ENCODE data around the gene RELCH.

RELCH gene

GRCh38 chr18:62249478-62250097 is 62.5 kb downstream of the RELCH start:
- DNase-seq (ENCODE audit: low read depth in 2 of 2) = peak; percentile 24 to 34

GRCh38 chr18:62250475-62250874 is 63.4 kb downstream of the RELCH start:
- no peak for DNase-seq (ENCODE audit: low read depth in 2 of 2)

- no peak for DNase-seq (ENCODE audit: low read depth in 2 of 2)
Measured at GRCh38 chr18:62258093-62258492, 71.0 kb downstream of the RELCH start.

- DNase-seq (ENCODE audit: low read depth in 2 of 2) = no peak
Measured at GRCh38 chr18:62258616-62259015, 71.6 kb downstream of the RELCH start.

GRCh38 chr18:62262061-62262460 is 75.0 kb downstream of the RELCH start:
- DNase-seq (ENCODE audit: low read depth in 2 of 2) = no peak

- no peak for DNase-seq (ENCODE audit: low read depth in 2 of 2)
Measured at GRCh38 chr18:62264984-62265383, 77.9 kb downstream of the RELCH start.

- DNase-seq (ENCODE audit: low read depth in 2 of 2) = no peak
Measured at GRCh38 chr18:62277045-62277444, 90.0 kb downstream of the RELCH start.

GRCh38 chr18:62279561-62279960 is 92.5 kb downstream of the RELCH start:
- no peak for DNase-seq (ENCODE audit: low read depth in 2 of 2)

- no peak for DNase-seq (ENCODE audit: low read depth in 2 of 2)
Measured at GRCh38 chr18:62280058-62280457, 93.0 kb downstream of the RELCH start.

- DNase-seq (ENCODE audit: low read depth in 2 of 2) = no peak
Measured at GRCh38 chr18:62280786-62281185, 93.7 kb downstream of the RELCH start.

- peak; percentile 63 to 75 for DNase-seq (ENCODE audit: low read depth in 2 of 2)
Measured at GRCh38 chr18:62281684-62282083, 94.6 kb downstream of the RELCH start.

- DNase-seq (ENCODE audit: low read depth in 2 of 2) = peak; percentile 68 to 74
Measured at GRCh38 chr18:62282188-62282629, 95.2 kb downstream of the RELCH start.

- DNase-seq (ENCODE audit: low read depth in 2 of 2) = no peak
Measured at GRCh38 chr18:62284637-62285036, 97.6 kb downstream of the RELCH start.

- DNase-seq (ENCODE audit: low read depth in 2 of 2) = no peak
Measured at GRCh38 chr18:62285281-62285680, 98.2 kb downstream of the RELCH start.

GRCh38 chr18:62287781-62288664 is 101.0 kb downstream of the RELCH start:
- DNase-seq (ENCODE audit: low read depth in 2 of 2) = no peak

GRCh38 chr18:62288665-62289008 is 101.6 kb downstream of the RELCH start:
- no peak for DNase-seq (ENCODE audit: low read depth in 2 of 2)

GRCh38 chr18:62289047-62289446 is 102.0 kb downstream of the RELCH start:
- DNase-seq (ENCODE audit: low read depth in 2 of 2) = no peak

- DNase-seq (ENCODE audit: low read depth in 2 of 2) = no peak
Measured at GRCh38 chr18:62294073-62294472, 107.0 kb downstream of the RELCH start.

GRCh38 chr18:62300359-62300963 is 113.4 kb downstream of the RELCH start:
- no peak for DNase-seq (ENCODE audit: low read depth in 2 of 2)

GRCh38 chr18:62301322-62301721 is 114.3 kb downstream of the RELCH start:
- DNase-seq (ENCODE audit: low read depth in 2 of 2) = no peak

- DNase-seq (ENCODE audit: low read depth in 2 of 2) = no peak
Measured at GRCh38 chr18:62312851-62313250, 125.8 kb downstream of the RELCH start.

- no peak for DNase-seq (ENCODE audit: low read depth in 2 of 2)
Measured at GRCh38 chr18:62318228-62319180, 131.4 kb downstream of the RELCH start.
